KOPT-K1 (cell line): ENCODE measurements around the gene RABL2A.
A peak's percentile ranks its signal among the peaks of the same experiment; 100 is the strongest.
"Not testable (repeated sequence)": the region's sequence is repeated elsewhere in the genome, so short reads cannot be mapped to it uniquely, and the experiment has no call there.

Experiments used
- H3K27ac ChIP-seq: fragments of 200-600 bp; sonication (generic); 2 replicates; pipeline ENCODE4 v1.5.1; 2016; ENCODE audit warnings: antibody characterized with exemption, mild to moderate bottlenecking, low read depth, low read length; ENCODE audit not compliant: poor library complexity, severe bottlenecking
- H3K36me3 ChIP-seq: fragments of 200-600 bp; sonication (generic); 2 replicates; pipeline ENCODE4 v1.5.1; 2017; ENCODE audit warnings: antibody characterized with exemption, mild to moderate bottlenecking, low read length, moderate library complexity; ENCODE audit not compliant: insufficient read depth
- H3K9me3 ChIP-seq: fragments of 200-600 bp; sonication (generic); 2 replicates; pipeline ENCODE4 v1.5.1; 2017; ENCODE audit warnings: antibody characterized with exemption, low read length, mild to moderate bottlenecking; ENCODE audit not compliant: insufficient read depth, poor library complexity, severe bottlenecking

The RABL2A gene

DNA sequence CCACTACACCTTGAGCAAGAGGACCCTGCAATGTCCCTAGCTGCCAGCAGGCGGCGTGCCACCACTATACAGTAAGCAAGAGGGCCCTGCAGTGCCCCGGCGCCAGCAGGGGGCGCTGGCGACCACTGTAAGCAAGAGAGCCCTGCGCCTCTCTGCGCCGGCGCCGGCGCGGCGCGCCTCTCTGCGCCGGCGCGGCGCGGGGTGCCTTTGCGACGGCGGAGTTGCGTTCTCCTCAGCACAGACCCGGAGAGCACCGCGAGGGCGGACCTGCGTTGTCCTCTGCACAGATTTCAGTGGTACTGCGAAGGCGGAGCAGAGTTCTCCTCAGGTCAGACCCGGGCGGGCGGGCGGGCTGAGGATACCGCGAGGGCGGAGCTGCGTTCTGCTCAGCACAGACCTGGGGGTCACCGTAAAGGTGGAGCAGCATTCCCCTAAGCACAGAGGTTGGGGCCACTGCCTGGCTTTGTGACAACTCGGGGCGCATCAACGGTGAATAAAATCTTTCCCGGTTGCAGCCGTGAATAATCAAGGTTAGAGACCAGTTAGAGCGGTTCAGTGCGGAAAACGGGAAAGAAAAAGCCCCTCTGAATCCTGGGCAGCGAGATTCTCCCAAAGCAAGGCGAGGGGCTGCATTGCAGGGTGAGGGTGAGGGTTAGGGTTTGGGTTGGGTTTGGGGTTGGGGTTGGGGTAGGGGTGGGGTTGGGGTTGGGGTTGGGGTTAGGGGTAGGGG, 24.9 kb upstream of the RABL2A start:
- H3K9me3 ChIP-seq, H3K36me3 ChIP-seq, H3K27ac ChIP-seq: not testable (repeated sequence)

DNA sequence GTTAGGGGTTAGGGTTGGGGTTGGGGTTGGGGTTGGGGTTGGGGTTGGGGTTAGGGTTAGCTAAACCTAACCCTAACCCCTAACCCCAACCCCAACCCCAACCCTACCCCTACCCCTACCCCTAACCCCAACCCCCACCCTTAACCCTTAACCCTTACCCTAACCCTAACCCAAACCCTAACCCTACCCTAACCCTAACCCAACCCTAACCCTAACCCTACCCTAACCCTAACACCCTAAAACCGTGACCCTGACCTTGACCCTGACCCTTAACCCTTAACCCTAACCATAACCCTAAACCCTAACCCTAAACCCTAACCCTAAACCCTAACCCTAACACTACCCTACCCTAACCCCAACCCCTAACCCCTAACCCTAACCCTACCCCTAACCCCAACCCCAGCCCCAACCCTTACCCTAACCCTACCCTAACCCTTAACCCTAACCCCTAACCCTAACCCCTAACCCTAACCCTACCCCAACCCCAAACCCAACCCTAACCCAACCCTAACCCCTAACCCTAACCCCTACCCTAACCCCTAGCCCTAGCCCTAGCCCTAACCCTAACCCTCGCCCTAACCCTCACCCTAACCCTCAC, 24.1 kb upstream of the RABL2A start:
- no peaks in the 10 kb centered on the region; the same call in 1 of the 2 replicates for H3K36me3 ChIP-seq
- peak overlapping the region; percentile 82 for H3K27ac ChIP-seq
- no peaks in the 10 kb centered on the region for H3K9me3 ChIP-seq

DNA sequence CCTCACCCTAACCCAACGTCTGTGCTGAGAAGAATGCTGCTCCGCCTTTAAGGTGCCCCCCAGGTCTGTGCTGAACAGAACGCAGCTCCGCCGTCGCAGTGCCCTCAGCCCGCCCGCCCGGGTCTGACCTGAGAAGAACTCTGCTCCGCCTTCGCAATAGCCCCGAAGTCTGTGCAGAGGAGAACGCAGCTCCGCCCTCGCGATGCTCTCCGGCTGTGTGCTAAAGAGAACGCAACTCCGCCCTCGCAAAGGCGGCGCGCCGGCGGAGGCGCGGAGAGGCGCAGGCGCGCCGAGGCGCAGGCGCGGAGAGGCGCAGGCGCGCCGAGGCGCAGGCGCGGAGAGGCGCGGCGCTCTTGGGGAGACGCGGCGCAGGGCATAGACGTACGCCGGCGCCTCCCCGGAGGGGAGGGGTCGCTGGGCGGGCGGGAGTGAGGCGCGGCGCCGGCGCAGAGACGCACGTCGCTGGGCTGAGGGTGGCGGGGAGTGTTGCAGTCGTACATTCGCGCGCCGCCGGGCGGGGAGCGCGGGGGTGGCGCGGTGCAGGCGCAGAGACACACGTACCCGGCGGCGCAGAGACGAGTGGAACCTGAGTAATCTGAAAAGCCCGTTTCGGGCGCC, 23.5 kb upstream of the RABL2A start:
- H3K27ac ChIP-seq, result peak overlapping the region; percentile 82
- H3K36me3 ChIP-seq, H3K9me3 ChIP-seq: not testable (repeated sequence)

- H3K9me3 ChIP-seq, H3K36me3 ChIP-seq: not testable (repeated sequence)
- peak overlapping the region; percentile 82 for H3K27ac ChIP-seq
These were observed 23.0 kb upstream of the RABL2A start for GRCh38 chr2:113604085-113604477.

DNA sequence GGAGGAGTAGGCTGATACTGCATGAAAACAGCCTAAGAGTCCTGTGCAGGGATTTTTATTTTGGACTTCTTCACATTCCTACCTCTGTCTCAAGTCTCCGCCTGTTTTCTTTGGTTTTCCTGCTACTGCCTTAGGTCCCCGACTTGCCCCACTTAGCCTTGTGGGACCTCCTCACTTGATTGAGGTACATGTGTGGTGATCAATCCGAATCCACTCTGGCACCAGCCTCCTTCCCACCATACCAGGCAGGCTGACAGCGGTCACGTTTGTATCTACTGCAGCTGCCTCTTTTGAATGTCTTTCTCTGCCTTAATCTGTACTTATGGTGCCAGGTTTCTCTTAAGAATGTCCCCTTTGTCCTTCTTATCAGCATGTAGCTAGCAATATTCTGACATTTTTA, 22.4 kb upstream of the RABL2A start:
- H3K36me3 ChIP-seq, H3K9me3 ChIP-seq: not testable (repeated sequence)
- H3K27ac ChIP-seq, result peak overlapping the region; percentile 82

DNA sequence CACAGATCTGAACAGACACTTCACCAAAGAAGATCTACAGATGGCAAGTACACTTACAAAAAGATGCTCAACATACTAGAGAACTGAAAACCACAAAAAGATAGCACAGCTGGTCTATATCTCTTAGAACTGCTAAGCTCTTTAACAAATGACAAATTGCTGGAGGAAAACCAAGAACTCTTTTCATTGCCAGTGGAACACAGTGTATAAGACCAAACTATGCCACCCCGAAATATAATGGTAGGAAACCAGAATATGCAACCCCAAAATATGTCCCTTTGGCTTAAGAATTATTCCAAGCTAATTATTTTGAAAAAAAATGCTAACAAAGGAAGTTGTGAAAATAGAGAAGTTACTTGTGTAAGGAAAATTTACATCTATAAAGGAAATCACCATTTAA, 21.0 kb upstream of the RABL2A start:
- not testable (repeated sequence) for H3K27ac ChIP-seq, H3K9me3 ChIP-seq, H3K36me3 ChIP-seq

GRCh38 chr2:113609822-113610221, 17.2 kb upstream of the RABL2A start:
- not testable (repeated sequence) for H3K9me3 ChIP-seq, H3K27ac ChIP-seq, H3K36me3 ChIP-seq

GRCh38 chr2:113621002-113621401, 6.1 kb upstream of the RABL2A start:
- not testable (repeated sequence) for H3K9me3 ChIP-seq, H3K36me3 ChIP-seq, H3K27ac ChIP-seq

DNA sequence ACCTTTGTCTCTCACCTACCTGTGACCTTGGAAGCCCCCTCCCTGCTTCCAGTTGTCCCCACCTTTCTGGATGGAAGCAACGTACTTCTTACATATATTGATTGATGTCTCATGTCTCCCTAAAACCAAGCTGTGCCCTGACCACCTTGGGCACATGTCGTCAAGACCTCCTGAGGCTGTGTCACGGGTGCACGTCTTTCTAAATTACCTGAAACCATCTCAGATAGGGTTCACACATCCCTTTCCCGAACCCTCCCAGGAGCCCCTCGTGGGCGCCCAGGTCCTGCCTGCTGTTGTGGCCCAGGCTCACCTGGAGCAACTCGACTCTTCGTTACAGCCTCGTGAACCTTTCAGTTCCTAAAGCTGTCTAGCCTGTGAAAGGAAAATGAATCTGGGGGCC, 1.2 kb upstream of the RABL2A start:
- not testable (repeated sequence) for H3K36me3 ChIP-seq, H3K27ac ChIP-seq, H3K9me3 ChIP-seq

- H3K36me3 ChIP-seq, H3K9me3 ChIP-seq, H3K27ac ChIP-seq: not testable (repeated sequence)
These were observed 5.8 kb downstream of the RABL2A start for GRCh38 chr2:113632849-113633345.

- not testable (repeated sequence) for H3K27ac ChIP-seq, H3K9me3 ChIP-seq, H3K36me3 ChIP-seq
These were observed 8.3 kb downstream of the RABL2A start for GRCh38 chr2:113635358-113635757.

GRCh38 chr2:113636226-113636625, 9.2 kb downstream of the RABL2A start:
- not testable (repeated sequence) for H3K9me3 ChIP-seq, H3K36me3 ChIP-seq, H3K27ac ChIP-seq

- H3K27ac ChIP-seq, H3K36me3 ChIP-seq, H3K9me3 ChIP-seq: not testable (repeated sequence)
These were observed 11.0 kb downstream of the RABL2A start for GRCh38 chr2:113638084-113638483.

DNA sequence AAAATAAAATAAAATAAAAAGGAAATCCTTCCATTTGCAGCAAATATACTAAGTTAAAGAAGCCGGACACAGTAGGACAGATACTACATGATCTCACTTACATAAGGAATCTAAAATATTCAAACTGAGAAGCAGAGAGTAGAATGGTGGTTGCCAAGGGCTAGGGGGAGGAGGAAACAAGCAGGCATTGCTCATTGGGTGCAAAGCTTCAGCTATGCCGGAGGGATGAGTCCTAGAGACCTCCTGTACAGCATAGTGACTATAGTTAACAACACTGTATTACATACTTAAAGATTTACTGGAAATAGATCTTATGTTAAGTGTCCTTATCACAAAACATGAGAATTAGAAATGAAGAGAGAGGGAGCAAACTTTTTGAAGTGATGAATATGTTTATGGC, 19.2 kb downstream of the RABL2A start:
- H3K36me3 ChIP-seq, H3K9me3 ChIP-seq, H3K27ac ChIP-seq: not testable (repeated sequence)

- not testable (repeated sequence) for H3K27ac ChIP-seq, H3K9me3 ChIP-seq
These were observed 24.1 kb downstream of the RABL2A start for GRCh38 chr2:113650834-113651815.

More at GRCh38 chr2:113650834-113651815, 24.1 kb downstream of the RABL2A start:
- not testable (repeated sequence) for H3K36me3 ChIP-seq
